Body of pancreas (tissue), 4 donors: Measurements from ENCODE around the gene SPOCK3.

ENCODE experiments used
- CTCF ChIP-seq, 7 experiments: fragments of 450-650 bp in 4 of 7; fragments of 200-600 bp in 3 of 7; sonication (generic) in 3 of 7; IDR thresholded peaks; one replicate each; pipeline ENCODE4 v1.5.1; 2016 to 2019; ENCODE audit warnings: antibody characterized with exemption in 7 of 7
- POLR2A ChIP-seq, 3 donors: fragments of 450-650 bp; IDR thresholded peaks; one replicate each; pipeline ENCODE4 v1.6.1; 2016; ENCODE audit warnings: antibody characterized with exemption in 3 of 3, mild to moderate bottlenecking in 2 of 3

GRCh38 chr4:167119392-167119791, 114.9 kb downstream of the SPOCK3 start:
- TF ChIP-seq CTCF (IDR thresholded peaks at IDR 0.05) (no peak), POLR2A (IDR thresholded peaks at IDR 0.05) (no peak)
